GM21528 (cell line): Measurements from ENCODE around the gene MTR.

ENCODE experiments used
- ATAC-seq: cut with Tn5 transposase; IDR thresholded peaks from one replicate; pipeline ENCODE4 v1.9.1; 2021; ENCODE audit warnings: mild to moderate bottlenecking, moderate library complexity; ENCODE audit not compliant: unreplicated experiment, low FRiP score

MTR gene

DNA sequence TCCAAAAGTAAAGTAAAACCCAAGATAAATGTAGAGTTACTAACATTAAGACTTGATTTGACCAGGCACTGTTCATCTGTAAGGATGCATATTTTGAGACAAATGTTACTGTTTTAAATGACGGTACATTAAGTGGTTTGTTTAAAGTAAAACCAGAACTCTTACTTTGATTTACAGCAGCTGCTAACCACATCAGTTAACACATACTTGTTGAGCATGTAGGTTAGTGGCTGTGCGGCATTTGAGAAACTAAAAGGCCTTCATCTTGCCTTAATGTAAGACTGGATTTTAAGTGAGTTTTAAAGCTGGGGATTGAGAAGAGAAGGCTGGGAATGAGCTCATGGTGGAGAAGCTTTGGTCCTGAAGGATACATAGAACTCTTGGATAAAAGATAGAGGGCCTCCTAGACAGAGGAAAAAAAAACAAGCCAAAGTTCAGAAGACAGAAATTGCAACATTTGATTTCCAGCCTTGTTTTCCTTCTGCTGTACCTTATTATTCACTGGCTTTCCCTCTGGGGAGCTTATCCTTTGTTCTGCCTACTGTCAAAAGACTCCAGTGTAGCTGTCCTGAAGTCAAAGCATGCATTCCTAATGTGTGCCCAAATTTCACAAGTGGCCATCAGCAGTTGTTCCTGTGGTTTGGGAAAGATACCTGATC, 66.6 kb downstream of the MTR start:
- no peak for ATAC-seq

DNA sequence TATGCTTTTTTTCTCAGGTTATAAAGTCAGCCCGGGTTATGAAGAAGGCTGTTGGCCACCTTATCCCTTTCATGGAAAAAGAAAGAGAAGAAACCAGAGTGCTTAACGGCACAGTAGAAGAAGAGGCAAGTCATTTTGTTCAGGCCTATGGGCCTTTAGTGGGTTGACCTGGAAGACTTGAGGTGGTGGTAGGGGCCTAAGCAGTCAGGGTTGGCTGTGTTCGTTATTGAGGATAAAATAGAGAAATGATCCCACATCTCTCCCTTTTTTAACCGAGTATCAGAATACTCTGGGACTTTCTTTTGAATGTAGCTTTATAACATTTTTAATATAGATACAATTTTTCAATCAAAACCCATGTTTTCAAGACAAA, 67.1 kb downstream of the MTR start:
- ATAC-seq, result no peak

- ATAC-seq, result no peak
These were observed 67.6 kb downstream of the MTR start for GRCh38 chr1:236862615-236863211.

DNA sequence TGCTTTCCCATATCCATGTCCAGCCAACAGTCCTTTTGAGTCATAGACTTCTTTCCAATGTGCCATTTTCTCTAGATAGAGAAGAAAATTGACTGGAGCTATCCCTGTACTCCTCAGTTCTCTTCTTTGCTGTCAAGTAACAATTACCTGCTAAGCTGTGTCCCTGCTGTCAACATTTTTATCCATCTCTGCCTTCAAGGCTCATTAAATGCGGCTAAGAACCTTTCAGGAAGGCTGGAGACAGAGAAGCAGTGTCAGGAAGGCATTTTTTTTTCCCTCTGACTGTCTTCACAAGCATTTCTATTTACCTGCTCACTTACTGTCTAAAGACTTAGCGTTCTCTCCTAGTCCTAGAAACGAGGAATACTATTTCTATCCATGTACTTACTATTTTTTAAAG, 69.1 kb downstream of the MTR start:
- ATAC-seq, result no peak

- ATAC-seq, result no peak
These were observed 70.1 kb downstream of the MTR start for GRCh38 chr1:236864996-236865817.

DNA sequence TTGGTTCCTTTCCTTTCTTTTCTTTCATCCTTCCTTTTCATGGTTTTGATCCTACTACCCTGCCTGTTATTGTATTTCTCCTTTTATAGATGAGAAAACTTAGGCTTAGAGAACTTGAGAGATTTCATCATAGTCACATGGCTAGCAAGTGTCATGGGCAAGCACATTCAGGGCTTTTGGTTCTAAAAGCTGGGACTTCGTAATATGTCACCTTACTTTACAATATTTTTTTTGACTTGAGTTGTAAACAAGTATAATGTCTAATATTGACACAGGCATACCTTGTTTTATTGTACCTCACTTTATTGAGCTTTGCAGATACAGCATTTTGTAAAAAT, 70.7 kb downstream of the MTR start:
- ATAC-seq, result no peak

GRCh38 chr1:236868625-236869467, 73.8 kb downstream of the MTR start:
- ATAC-seq, result peak; percentile 71

DNA sequence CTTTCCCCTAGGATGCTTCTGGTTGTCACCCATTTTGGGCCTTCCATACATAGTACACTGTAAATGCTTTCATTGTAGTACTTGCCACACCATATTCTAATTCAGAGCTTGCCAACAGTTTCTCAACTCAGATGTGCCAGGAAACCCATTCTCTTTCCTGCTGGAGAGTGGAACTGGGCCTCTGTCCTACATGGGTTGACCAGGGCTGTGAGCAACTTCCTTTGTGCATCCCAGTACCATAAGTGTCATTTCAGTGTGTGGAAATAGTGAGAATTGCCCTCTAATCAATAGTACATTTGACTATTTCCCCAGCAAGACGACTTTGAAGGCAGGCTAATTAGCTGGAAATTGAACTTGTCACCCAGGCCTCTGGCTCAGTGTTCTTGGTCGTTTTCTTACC, 74.8 kb downstream of the MTR start:
- ATAC-seq, result no peak

- ATAC-seq, result no peak
These were observed 75.6 kb downstream of the MTR start for GRCh38 chr1:236870721-236871120.

DNA sequence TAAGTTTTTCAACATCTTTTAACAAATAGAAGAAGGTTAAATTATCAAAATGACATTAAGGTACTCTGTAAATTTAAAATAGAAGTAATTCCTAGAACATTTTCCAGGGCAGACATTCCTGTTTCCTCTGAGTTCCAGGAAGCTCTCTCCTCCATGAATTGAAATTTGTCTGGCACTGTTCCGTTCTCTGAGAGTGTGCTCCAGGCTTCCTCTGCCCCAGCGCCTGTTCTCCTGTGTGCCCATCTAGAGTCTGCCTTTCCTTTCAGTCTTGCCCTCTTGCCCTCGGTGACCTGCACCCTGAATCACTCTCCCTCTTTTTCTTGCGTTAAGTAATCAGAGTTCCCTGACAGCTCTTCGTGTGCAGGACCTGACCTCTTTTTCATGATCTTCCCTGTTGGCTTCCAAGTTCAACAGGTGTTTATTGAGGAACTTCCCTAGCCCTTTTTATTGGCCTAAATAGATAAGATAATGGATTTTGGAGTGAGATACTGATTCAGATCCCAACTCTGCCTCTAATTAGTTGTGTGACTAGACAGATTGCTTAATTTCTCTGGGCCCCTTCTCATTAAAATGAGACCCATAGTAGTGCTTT, 77.1 kb downstream of the MTR start:
- ATAC-seq, result no peak

- no peak for ATAC-seq
These were observed 80.9 kb downstream of the MTR start for GRCh38 chr1:236875975-236876374.

DNA sequence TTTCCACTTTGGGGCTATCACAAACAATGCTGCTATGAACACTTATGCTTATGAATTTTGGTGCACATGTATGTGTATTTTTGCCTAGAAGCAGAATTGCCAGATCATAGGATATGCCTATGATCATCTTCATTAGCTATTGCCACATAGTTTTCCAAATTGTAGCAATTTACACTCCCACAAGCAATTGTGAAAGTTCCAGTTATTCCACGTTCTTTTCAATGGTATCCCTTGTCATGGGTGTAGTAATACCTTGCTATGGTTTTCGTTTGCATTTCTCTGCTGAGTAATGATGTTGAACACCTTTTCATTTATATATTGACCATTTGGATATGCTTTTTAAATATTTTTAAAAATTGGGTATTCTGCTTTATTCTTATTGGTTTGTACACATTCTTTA, 82.6 kb downstream of the MTR start:
- ATAC-seq, result no peak

GRCh38 chr1:236880209-236880608, 85.1 kb downstream of the MTR start:
- ATAC-seq, result no peak

GRCh38 chr1:236882678-236883077, 87.6 kb downstream of the MTR start:
- ATAC-seq, result no peak

DNA sequence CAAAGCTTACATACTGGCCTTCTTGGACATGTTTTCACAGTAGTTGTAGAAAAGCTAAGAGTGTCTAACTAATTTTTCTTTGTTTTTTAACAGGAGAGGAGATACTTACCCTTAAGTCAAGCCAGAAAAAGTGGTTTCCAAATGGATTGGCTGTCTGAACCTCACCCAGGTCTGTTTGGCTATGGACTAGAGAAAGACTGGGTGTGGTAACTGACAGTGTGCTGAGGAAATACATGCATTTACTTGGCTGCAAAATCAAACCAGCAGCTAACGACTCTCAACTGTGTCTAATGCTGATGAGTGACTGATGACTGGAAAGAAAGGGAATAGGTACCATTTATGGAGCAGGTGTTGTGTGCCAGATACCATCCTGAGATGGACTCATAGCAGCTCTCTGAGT, 91.1 kb downstream of the MTR start:
- ATAC-seq, result no peak

DNA sequence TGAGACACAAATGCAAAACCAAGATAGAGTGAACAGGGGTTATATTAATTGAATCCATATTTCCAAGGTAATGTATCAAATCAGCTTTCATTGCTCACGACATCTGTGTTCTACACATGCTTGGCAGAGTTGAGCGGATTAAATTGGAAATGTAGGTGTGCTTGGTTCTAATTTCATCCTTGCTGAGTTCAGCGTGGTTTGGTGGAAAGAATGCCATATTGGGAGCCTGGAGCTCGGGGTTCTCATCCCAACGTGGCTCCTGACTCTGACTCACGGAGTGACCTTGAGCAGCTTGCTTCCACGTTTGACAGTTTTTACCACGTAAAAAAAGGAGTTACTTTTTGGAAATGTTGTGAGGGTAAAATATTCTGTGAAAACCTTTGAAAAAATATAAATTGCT, 92.0 kb downstream of the MTR start:
- ATAC-seq, result no peak

- no peak for ATAC-seq
These were observed 93.0 kb downstream of the MTR start for GRCh38 chr1:236888126-236888525.

- ATAC-seq, result no peak
These were observed 93.8 kb downstream of the MTR start for GRCh38 chr1:236888903-236889302.

GRCh38 chr1:236890152-236891056, 95.3 kb downstream of the MTR start:
- no peak for ATAC-seq
